ENCODE data around the gene NPNT.
"Not testable (repeated sequence)": the region's sequence is repeated elsewhere in the genome, so short reads cannot be mapped to it uniquely, and the experiment has no call there.

Gene NPNT, protein sequence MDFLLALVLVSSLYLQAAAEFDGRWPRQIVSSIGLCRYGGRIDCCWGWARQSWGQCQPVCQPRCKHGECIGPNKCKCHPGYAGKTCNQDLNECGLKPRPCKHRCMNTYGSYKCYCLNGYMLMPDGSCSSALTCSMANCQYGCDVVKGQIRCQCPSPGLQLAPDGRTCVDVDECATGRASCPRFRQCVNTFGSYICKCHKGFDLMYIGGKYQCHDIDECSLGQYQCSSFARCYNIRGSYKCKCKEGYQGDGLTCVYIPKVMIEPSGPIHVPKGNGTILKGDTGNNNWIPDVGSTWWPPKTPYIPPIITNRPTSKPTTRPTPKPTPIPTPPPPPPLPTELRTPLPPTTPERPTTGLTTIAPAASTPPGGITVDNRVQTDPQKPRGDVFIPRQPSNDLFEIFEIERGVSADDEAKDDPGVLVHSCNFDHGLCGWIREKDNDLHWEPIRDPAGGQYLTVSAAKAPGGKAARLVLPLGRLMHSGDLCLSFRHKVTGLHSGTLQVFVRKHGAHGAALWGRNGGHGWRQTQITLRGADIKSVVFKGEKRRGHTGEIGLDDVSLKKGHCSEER

DNA sequence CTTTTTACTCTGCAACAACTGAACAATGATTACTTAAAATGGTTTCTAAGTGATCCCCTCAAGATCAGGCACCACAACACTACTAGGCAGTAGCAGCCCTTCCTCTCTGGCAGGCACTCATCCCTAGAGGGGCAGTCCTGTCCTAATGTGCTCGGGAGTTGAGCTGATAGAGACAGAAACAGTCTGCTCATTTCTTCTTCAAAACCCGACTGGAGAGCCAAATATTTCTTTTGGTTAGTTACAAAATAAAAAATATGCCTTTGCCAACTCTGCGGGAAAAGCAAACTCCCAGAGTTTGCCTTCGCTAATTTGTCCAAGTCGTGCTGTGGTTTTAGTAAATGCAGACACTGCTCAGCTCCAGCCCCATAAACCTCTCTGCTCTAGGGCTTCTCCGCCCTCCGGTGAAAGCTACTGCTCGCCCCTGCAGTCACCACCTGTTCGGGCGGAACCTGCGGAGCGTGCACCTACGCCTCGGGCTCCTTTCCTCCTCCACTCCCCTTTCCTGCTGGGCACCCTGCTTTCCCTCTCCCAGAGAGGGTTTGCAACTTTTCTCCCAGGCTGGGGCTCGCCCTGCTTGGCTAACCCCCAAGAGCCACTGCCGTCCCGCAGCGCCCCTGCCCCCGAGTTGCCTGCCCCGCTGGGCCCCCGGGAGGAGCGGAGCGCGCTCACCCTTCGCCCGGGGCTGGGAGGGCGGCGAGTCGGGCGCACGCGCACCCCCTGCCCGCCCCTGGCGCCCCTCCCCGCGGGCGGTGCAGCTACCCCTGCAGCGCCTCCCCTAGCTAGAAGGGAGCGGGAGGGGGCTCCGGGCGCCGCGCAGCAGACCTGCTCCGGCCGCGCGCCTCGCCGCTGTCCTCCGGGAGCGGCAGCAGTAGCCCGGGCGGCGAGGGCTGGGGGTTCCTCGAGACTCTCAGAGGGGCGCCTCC lies at the start of gene NPNT:
NPNT (plus strand) TSS at position 812 of the 923 bp plus-strand sequence. CDS start 182 bp downstream, outside the sequence.
- TF ChIP-seq, protein P1, sequence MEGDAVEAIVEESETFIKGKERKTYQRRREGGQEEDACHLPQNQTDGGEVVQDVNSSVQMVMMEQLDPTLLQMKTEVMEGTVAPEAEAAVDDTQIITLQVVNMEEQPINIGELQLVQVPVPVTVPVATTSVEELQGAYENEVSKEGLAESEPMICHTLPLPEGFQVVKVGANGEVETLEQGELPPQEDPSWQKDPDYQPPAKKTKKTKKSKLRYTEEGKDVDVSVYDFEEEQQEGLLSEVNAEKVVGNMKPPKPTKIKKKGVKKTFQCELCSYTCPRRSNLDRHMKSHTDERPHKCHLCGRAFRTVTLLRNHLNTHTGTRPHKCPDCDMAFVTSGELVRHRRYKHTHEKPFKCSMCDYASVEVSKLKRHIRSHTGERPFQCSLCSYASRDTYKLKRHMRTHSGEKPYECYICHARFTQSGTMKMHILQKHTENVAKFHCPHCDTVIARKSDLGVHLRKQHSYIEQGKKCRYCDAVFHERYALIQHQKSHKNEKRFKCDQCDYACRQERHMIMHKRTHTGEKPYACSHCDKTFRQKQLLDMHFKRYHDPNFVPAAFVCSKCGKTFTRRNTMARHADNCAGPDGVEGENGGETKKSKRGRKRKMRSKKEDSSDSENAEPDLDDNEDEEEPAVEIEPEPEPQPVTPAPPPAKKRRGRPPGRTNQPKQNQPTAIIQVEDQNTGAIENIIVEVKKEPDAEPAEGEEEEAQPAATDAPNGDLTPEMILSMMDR (conservative IDR thresholded peaks at IDR 0.05), result no peak
- no peak for TF ChIP-seq ZFX (IDR thresholded peaks at IDR 0.05)
- H3K27ac ChIP-seq, result no peak within 1 kb of the TSS

DNA sequence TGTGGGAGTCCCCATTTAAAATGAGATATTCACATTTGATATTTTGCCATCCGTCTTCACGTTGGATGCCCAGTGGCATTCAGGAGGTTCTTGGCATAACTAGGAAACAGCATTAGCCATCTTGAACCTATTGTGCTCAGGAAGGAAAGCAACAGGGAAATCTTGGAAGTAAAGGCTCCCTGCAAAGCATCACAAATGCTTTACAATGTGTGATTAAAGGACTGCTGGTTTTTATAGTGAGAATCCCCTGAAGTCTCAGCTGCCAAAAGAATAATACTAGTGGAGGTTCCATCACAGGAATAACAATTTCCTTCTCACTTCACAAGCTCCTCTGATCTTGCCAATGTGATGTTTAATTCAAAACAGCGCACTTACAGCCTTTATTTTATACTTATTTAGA lies 49.7 kb upstream of the NPNT start:
- H3K27ac ChIP-seq, result no peak overlapping the region
- TF ChIP-seq ZFX (IDR thresholded peaks at IDR 0.05), result no peak
- TF ChIP-seq, protein P1 (conservative IDR thresholded peaks at IDR 0.05), result no peak

DNA sequence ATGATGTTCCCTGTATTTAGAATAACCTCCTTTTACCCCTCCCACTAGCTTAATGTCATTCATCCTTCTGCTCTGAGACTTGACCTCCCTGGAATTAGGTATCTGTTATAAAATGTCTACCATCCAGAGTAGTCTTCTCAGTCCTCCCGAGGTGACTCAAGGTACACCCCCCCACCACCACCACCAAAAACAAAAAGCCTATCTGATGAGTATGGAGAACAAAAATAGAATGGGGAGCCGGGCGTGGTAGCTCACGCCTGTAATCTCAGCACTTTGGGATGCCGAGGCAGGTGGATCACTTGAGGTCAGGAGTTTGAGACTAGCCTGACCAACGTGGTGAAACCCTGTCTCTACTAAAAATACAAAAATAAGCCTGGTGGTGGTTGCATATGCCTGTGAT lies 46.9 kb upstream of the NPNT start:
- not testable (repeated sequence) for H3K27ac ChIP-seq

DNA sequence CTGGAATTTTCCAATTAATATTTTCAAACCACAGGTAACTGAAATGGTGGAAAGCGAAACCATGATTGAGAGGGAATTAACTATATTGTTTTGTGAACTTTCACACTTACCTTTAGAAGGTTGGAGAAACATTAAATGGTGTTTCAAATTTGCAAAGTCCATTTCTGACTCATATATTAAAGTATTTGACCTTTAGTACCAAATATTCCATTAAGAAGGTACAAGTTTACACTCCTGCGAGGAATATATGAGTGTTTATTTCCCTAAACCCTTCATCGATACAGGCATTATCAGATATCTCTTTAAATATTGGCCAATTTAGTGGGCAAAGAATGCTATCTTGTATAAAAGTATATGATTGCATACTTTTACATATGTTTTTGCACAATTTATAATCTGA lies 44.1 kb upstream of the NPNT start:
- no peak overlapping the region for H3K27ac ChIP-seq
- TF ChIP-seq, protein P1 (conservative IDR thresholded peaks at IDR 0.05), result no peak
- TF ChIP-seq ZFX (IDR thresholded peaks at IDR 0.05), result no peak

DNA sequence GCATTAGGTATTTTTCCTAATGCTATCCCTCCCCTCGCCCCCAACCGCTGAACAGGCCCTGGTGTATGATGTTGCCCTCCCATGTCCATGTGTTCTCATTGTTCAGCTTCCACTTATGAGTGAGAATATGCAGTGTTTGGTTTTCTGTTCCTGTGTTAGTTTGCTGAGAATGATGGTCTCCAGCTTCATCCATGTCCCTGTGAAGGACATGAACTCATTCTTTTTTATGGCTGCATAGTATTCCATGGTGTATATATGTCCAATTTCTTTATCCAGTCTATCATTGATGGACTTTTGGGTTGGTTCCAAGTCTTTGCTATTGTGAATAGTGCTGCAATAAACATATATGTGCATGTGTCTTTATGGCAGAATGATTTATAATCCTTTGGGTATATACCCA lies 43.0 kb upstream of the NPNT start:
- H3K27ac ChIP-seq, result not testable (repeated sequence)

DNA sequence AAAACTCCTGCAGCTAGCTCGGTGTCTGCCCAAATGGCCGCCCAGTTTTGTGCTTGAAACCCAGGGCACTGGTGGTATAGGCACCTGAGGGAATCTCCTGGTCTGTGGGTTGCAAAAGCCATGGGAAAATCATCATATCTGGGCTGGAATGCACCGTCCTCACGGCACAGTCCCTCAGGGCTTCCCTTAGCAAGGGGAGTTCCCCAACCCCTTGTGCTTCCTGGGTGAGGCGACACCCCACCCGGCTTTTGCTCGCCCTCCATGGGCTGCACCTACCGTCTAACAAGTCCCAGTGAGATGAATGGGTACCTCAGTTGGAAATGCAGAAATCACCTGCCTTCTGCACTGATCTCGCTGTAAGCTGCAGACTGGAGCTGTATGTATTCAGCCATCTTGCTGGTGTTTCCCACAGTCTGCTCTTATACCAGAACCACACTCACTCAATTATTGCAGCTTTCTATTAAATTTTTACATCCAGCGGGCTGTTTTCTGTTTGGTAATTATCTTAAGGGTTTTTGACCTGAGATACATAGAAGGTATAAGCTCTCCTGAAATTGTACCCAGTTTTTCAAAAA lies 36.7 kb upstream of the NPNT start:
- no peak for TF ChIP-seq ZFX (IDR thresholded peaks at IDR 0.05)
- TF ChIP-seq, protein P1 (conservative IDR thresholded peaks at IDR 0.05), result no peak
- no peak overlapping the region for H3K27ac ChIP-seq

DNA sequence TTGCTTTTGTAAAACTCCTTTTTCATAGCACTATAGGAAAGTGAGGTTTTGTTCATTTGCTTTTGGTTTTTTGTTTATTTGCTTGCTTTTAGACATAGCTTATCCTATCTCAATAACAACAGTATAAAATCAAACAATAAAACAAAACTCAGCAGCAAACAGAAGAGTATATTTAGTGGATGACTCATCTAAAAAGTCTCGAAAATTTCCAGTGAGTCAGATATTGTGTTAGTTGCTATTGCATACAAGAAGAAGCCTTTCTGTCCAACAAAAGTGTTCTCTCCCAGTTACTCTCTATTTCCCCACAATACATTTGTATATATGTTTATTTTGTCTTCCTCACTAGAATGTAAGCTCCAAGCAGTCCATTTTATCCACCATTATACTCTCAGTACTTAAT lies 36.0 kb upstream of the NPNT start:
- no peak overlapping the region for H3K27ac ChIP-seq
- TF ChIP-seq, protein P1 (conservative IDR thresholded peaks at IDR 0.05), result no peak
- TF ChIP-seq ZFX (IDR thresholded peaks at IDR 0.05), result no peak

DNA sequence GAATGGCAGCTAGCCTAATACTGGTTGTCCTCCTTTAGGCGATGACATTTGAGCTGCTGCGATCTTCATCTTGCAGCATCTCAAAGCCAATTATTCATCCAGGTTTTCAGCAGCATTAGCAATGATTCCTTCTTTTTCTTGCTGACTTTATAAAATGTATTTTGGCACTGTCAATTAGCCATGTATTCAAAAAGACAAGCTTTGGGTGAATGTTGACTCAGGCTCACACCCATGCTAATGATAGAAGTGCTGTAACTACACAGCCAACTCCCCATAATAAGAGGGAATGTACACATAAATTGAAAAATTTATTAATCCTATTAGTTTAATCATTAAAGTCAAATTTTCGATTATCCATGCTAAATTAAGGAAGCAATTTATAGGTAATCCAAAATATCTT lies 24.3 kb upstream of the NPNT start:
- H3K27ac ChIP-seq, result no peak overlapping the region
- no peak for TF ChIP-seq ZFX (IDR thresholded peaks at IDR 0.05)
- TF ChIP-seq, protein P1 (conservative IDR thresholded peaks at IDR 0.05), result no peak

Data from C4-2B (cell line).